Liver (tissue), 9 donors: Measurements from ENCODE around the gene KDM5B. TPM values are rescaled to one million over a fixed set of nuclear protein-coding genes. Genes with fewer than 3 reads are reported as not detected.
"Not testable (repeated sequence)": the region's sequence is repeated elsewhere in the genome, so short reads cannot be mapped to it uniquely, and the experiment has no call there.

Experiments
- DNase-seq: peaks from one replicate; pipeline ENCODE4 v3.0.0-alpha.2; 2017; ENCODE audit warnings: low spot score
- H3K27ac ChIP-seq, 2 donors: one replicate each; pipeline ENCODE4 v1.7.0; 2013; ENCODE audit warnings: inconsistent platforms in 2 of 2, low read length in 2 of 2, control low read depth in 1 of 2, low read depth in 1 of 2, mild to moderate bottlenecking in 1 of 2
- H3K27me3 ChIP-seq, 4 donors: one replicate each; pipeline versions ENCODE4 v1.6.1 to v1.7.0; 2013; ENCODE audit warnings: low read length in 3 of 4, inconsistent platforms in 1 of 4, mild to moderate bottlenecking in 1 of 4, moderate library complexity in 1 of 4; ENCODE audit not compliant: control insufficient read depth in 4 of 4, insufficient read depth in 4 of 4
- H3K36me3 ChIP-seq, 4 donors: one replicate each; pipeline versions ENCODE4 v1.6.1 to v1.7.0; 2013; ENCODE audit warnings: low read length in 3 of 4, mild to moderate bottlenecking in 3 of 4, low read depth in 1 of 4, moderate library complexity in 1 of 4; ENCODE audit not compliant: control insufficient read depth in 4 of 4, insufficient read depth in 3 of 4
- H3K4me1 ChIP-seq, 4 donors: one replicate each; pipeline versions ENCODE4 v1.6.1 to v1.7.0; 2013; ENCODE audit warnings: low read length in 3 of 4, mild to moderate bottlenecking in 3 of 4, moderate library complexity in 1 of 4; ENCODE audit not compliant: control insufficient read depth in 4 of 4, insufficient read depth in 4 of 4
- H3K4me3 ChIP-seq, 3 donors: one replicate each; pipeline versions ENCODE4 v1.6.1 to v1.7.0; 2013; ENCODE audit warnings: low read length in 3 of 3, control low read depth in 1 of 3, low read depth in 1 of 3, mild to moderate bottlenecking in 1 of 3
- H3K9ac ChIP-seq, 2 donors: one replicate each; pipeline ENCODE4 v1.7.0; 2013; ENCODE audit warnings: low read length in 2 of 2, mild to moderate bottlenecking in 2 of 2, moderate library complexity in 2 of 2, control low read depth in 1 of 2, low read depth in 1 of 2
- H3K9me3 ChIP-seq, 4 donors: one replicate each; pipeline versions ENCODE4 v1.6.1 to v1.7.0; 2013; ENCODE audit warnings: low read length in 3 of 4; ENCODE audit not compliant: control insufficient read depth in 4 of 4
- ATF3 ChIP-seq: IDR thresholded peaks from 2 replicates; pipeline ENCODE4 v1.6.1; 2016; ENCODE audit warnings: antibody characterized with exemption
- CTCF ChIP-seq: fragments of 150-350 bp; IDR thresholded peaks from 2 replicates; pipeline ENCODE4 v1.5.1; 2017; ENCODE audit warnings: improper control_type of control experiment, low read depth, low read length; ENCODE audit not compliant: missing input control
- EGR1 ChIP-seq, 2 donors: IDR thresholded peaks; 2 replicates each; pipeline ENCODE4 v1.6.1; 2016 to 2018; ENCODE audit warnings: antibody characterized with exemption in 2 of 2, low read depth in 2 of 2
- FOXA1 ChIP-seq: IDR thresholded peaks from 2 replicates; pipeline ENCODE4 v1.6.1; 2016; ENCODE audit warnings: antibody characterized with exemption
- FOXA2 ChIP-seq: IDR thresholded peaks from 2 replicates; pipeline ENCODE4 v1.6.1; 2016; ENCODE audit warnings: antibody characterized with exemption
- HNF4A ChIP-seq, 2 donors: conservative IDR thresholded peaks; 2 replicates each; pipeline ENCODE4 v1.6.1; 2016; ENCODE audit warnings: antibody characterized with exemption in 2 of 2, mild to moderate bottlenecking in 2 of 2
- HNF4G ChIP-seq: IDR thresholded peaks from 2 replicates; pipeline ENCODE4 v1.6.1; 2016; ENCODE audit warnings: antibody characterized with exemption
- JUND ChIP-seq, 2 donors: IDR thresholded peaks; 2 replicates each; pipeline ENCODE4 v1.6.1; 2016; ENCODE audit warnings: antibody characterized with exemption in 2 of 2
- MAX ChIP-seq: IDR thresholded peaks from 2 replicates; pipeline ENCODE4 v1.6.1; 2016; ENCODE audit warnings: antibody characterized with exemption
- NR2F2 ChIP-seq: IDR thresholded peaks from 2 replicates; pipeline ENCODE4 v1.6.1; 2016; ENCODE audit warnings: antibody characterized with exemption
- RAD21 ChIP-seq, 2 donors: IDR thresholded peaks; 2 replicates each; pipeline ENCODE4 v1.6.1; 2016; ENCODE audit warnings: antibody characterized with exemption in 2 of 2, mild to moderate bottlenecking in 2 of 2
- RXRA ChIP-seq, 2 donors: IDR thresholded peaks; 2 replicates each; pipeline ENCODE4 v1.6.1; 2017 to 2018; ENCODE audit warnings: antibody characterized with exemption in 2 of 2, mild to moderate bottlenecking in 1 of 2
- SP1 ChIP-seq: IDR thresholded peaks from 2 replicates; pipeline ENCODE4 v1.6.1; 2018; ENCODE audit warnings: antibody characterized with exemption, mild to moderate bottlenecking
- TAF1 ChIP-seq: conservative IDR thresholded peaks from 2 replicates; pipeline ENCODE4 v1.6.1; 2016; ENCODE audit warnings: antibody characterized with exemption, mild to moderate bottlenecking
- YY1 ChIP-seq: IDR thresholded peaks from 2 replicates; pipeline ENCODE4 v1.6.1; 2016; ENCODE audit warnings: antibody characterized with exemption, mild to moderate bottlenecking
- ZBTB33 ChIP-seq: IDR thresholded peaks from 2 replicates; pipeline ENCODE4 v1.6.1; 2016; ENCODE audit warnings: antibody characterized with exemption
- WGBS: extraction: QIAGEN DNeasy Blood & Tissue Kit; methylation state at CpG from one replicate; pipeline ENCODE4 v1.1.7; 2013; 5-methylcytosine and 5-hydroxymethylcytosine counted together
- polyA plus RNA-seq, 2 donors: library from polyadenylated mRNA; stranded (reverse) in 1 of 2; unstranded in 1 of 2; fragments of 200-250 nt in 1 of 2; fragments of >200 nt in 1 of 2; fragmentation: Nextera tagmentation in 1 of 2; extraction: Ambion mirVana in 1 of 2; gene quantifications; one replicate each; pipeline versions ENCODE4 v1.2.1 to v1.2.3, GENCODE V29; 2013 to 2015
- total RNA-seq, 2 donors: library from RNA; depleted of rRNA; stranded (reverse); fragments of >200 nt; gene quantifications; one replicate each; pipeline ENCODE4 v1.2.3, GENCODE V29; 2014
- donor health status: healthy.
- donor health status: healthy.
- donor health status: healthy.
- donor health status: healthy.
- donor health status: healthy.

KDM5B gene
- total and polyA plus RNA-seq, 4 donors, result 3.4 to 33.7 (median 14.8) TPM

- H3K4me3 ChIP-seq, result no peak overlapping the region
- TF ChIP-seq MAX (no peak), HNF4A (conservative IDR thresholded peaks at IDR 0.05) (peak; percentile 50 to 61), RXRA (IDR thresholded peaks at IDR 0.05) (peak; percentile 33 to 63), SP1 (peak; percentile 27), RAD21 (IDR thresholded peaks at IDR 0.05) (peak; percentile 6 to 37), FOXA2 (peak; percentile 44), NR2F2 (no peak), ZBTB33 (no peak)
- no peaks in the 10 kb centered on the region for H3K27me3 ChIP-seq
- no peaks in the 10 kb centered on the region for H3K9me3 ChIP-seq
- peak overlapping the region in 1 of 2 donors; percentile 43 for H3K27ac ChIP-seq
- peaks cover 5 to 45% (median 27%) of the 10 kb centered on the region in 4 donors for H3K36me3 ChIP-seq
- H3K4me1 ChIP-seq, result peaks cover 0 to 6% (median 5%) of the 10 kb centered on the region in 4 donors
- 50% methylated on average over 2 of the region's 2 CpGs for WGBS
- DNase-seq, result no peak
- no peak overlapping the region for H3K9ac ChIP-seq
Observed at GRCh38 chr1:202750024-202750423, 58.2 kb downstream of the KDM5B start.

- H3K27ac ChIP-seq, result no peak overlapping the region
- TF ChIP-seq MAX (no peak), EGR1 (IDR thresholded peaks at IDR 0.05; ENCODE audit: low read depth in 2 of 2) (no peak), YY1 (no peak), HNF4G (no peak), FOXA1 (no peak), ZBTB33 (no peak), ATF3 (no peak), JUND (IDR thresholded peaks at IDR 0.05) (no peak), NR2F2 (no peak), SP1 (no peak), TAF1 (no peak), FOXA2 (no peak), CTCF (no peak), HNF4A (conservative IDR thresholded peaks at IDR 0.05) (no peak)
- no peaks in the 10 kb centered on the region for H3K9me3 ChIP-seq
- H3K4me3 ChIP-seq, result no peak overlapping the region
- WGBS, result 84% methylated on average over 3 of the region's 3 CpGs
- no peak for DNase-seq
- no peaks in the 10 kb centered on the region for H3K27me3 ChIP-seq
- peaks cover 0 to 6% (median 5%) of the 10 kb centered on the region in 4 donors for H3K4me1 ChIP-seq
- H3K9ac ChIP-seq, result no peak overlapping the region
- peaks cover 8 to 44% (median 37%) of the 10 kb centered on the region in 4 donors for H3K36me3 ChIP-seq
Observed at GRCh38 chr1:202745323-202745888, 62.8 kb downstream of the KDM5B start.

GRCh38 chr1:202744770-202745169, 63.5 kb downstream of the KDM5B start:
- H3K27ac ChIP-seq, H3K27me3 ChIP-seq, H3K4me1 ChIP-seq, H3K4me3 ChIP-seq, H3K9me3 ChIP-seq, DNase-seq, H3K9ac ChIP-seq: not testable (repeated sequence)
- peaks cover 9 to 44% (median 37%) of the 10 kb centered on the region in 4 donors for H3K36me3 ChIP-seq
- 98% methylated on average over 3 of the region's 3 CpGs for WGBS
